Globus pallidus (tissue), 1 donor: ENCODE results near the gene SEC14L2.
A peak's percentile ranks its signal among the peaks of the same experiment; 100 is the strongest.

Source experiments
- DNase-seq: peaks from one replicate; pipeline ENCODE4 v3.0.0-alpha.2; 2015; ENCODE audit warnings: low spot score

SEC14L2 gene

DNA sequence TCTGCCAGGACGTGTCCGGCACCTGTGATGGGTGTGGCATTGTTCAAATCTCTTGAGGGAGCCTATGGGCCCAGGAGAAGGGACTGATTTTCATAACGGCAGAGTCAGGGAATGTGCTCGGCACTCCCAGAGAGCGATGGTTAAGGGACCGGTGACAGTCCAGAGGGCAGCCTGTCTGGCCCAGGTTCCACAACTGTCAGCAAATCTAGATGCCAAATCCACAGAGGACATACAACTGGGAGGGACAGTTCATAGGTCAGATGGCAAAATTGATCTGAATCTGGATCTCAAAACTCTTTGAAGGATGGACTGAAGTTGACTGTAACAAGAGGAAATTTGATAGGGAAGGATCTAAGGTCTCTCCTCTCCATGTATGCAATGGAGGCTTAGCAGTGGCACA is 7.5 kb downstream of the SEC14L2 start:
- DNase-seq, result no peak

DNA sequence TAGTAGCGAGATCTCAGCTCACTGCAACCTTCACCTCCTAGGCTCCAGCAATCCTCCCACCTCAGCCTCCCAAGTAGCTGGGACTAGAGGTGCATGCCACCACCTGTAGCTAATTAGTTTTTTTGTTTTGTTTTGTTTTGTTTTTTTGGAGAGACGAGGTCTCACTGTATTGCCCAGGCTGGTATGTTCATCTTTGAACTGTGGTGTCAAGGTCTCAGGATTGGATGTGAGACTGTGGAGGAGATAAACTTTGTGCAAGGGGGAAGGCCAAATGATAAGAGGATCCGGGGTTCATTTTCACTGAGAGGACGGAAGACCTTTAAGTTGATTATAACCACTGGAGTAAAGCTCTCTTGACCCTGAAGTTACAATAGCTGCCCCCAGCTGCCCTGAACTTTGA is 8.9 kb downstream of the SEC14L2 start:
- DNase-seq, result no peak

DNA sequence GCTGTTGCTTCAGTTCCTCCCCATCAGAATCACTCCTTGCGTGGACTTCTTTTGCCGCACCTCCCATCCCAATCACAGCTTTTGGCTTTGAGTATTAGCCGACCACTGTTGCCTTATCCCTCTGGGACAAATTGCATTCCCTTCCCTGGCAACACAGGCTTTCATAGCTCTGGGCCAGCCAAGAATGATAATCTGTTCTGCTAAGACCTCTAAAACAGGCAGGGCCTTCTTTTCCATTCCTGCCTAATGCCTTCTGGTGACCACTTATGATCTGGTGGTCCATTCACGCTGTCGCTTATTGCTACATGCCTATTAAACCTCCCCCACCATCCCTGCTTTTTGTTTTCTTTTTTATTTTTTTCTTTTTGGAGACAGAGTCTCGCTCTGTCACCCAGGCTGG is 9.6 kb downstream of the SEC14L2 start:
- DNase-seq, result no peak

DNA sequence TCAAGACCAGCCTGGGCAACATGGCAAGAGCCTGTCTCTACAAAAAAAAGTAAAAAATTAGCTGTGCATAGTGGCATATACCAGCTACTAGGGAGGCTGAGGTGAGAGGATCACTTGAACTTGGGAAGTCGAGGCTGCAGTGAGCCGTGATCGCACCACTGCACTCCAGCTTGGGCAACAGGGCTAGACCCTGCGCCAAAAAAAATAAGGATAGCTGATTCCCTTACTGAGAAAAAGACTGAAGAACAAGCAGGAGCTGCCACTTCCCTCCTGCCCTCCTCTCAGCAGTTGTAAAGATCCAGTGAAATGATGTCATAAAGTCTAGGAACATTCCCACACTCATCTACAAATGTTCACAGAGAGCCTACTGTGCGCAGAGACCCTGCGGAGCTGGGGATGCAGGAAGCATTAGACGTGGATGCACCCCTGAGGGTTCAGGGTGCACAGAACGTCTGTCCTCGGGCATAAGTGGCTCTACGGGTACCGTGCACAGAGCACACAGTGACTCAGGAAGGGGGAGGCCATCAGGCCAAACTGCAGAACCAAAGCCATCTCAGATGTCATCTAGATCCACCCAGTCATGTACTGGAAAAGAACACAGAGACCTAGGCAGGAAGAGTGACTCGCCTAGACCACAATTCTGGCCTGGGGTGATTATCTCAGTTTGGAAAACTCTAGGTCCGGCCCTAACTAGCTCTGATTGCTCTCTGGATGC is 11.7 kb downstream of the SEC14L2 start:
- no peak for DNase-seq

DNA sequence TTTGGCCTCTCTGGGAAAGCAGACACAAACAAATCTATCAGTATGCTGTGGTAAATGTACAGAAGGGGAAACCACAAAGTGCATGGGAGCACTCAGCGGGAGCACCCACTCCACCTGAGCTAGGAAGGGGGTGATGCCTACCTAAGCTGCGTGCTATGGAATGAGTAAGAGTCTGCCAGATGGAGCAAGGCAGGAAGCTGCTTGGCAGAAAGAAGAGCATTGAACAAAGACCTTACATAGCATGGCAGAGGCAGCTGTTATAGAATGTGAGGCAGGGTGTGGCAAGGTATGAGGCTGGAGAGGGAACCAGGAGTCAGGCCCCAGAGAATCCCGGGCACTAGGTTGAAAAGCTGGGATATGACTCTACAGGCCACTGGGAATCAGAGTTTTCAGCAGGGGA is 15.0 kb downstream of the SEC14L2 start:
- DNase-seq, result no peak

DNA sequence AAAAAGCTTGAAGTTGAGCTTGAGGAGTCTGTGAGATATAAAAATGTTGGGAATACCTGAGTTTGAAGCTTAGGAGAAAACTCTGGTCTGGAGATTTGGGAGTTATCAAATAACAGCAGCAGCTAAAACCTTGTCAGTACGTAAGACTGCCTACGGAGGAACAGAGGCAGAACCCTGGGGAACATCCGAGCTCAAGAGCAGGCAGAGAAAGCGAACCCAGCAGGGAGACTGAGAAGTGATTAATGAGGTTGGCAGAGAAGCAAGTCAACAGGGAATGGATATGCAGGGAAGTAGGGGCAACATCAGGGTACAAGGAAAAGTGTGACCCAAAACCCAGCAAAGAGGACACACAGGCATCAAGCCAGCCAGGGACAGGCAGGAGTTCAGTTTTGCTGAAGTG is 16.2 kb downstream of the SEC14L2 start:
- DNase-seq, result no peak

DNA sequence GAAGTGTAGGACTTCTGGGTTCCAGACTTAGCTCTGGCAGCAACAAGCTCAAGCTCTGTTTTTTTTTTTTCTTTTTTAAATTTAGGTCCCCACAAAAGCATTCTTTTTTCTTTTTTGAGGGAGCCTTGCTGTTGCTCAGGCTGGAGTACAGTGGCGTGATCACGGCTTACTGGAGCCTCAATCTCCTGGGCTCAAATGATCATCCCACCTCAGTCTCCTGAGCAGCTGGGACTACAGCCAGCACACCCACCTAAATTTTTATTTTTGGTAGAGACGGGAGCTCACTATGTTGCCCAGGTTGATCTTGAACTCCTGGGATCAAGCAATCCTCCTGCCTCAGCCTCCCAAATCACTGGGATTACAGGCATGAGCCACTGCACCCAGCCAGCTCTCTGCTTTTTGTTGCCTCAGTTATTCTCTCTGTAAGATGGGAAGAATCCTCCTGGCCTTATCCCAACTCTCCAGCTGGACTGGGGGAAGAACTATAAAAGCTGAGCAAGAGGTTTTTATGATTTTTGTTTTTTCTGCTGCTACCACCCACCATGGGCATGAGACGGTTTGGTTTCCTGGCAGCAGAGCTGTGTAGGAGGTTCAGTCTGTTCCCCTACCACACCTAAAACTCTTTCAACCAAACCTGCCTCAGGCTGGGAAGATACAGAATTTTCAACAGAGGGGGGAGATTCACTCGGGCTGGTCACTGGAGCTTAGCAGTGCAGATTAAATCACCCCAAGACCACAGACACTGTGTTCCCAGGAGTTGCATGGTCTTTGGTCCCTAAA is 17.1 kb downstream of the SEC14L2 start:
- no peak for DNase-seq

DNA sequence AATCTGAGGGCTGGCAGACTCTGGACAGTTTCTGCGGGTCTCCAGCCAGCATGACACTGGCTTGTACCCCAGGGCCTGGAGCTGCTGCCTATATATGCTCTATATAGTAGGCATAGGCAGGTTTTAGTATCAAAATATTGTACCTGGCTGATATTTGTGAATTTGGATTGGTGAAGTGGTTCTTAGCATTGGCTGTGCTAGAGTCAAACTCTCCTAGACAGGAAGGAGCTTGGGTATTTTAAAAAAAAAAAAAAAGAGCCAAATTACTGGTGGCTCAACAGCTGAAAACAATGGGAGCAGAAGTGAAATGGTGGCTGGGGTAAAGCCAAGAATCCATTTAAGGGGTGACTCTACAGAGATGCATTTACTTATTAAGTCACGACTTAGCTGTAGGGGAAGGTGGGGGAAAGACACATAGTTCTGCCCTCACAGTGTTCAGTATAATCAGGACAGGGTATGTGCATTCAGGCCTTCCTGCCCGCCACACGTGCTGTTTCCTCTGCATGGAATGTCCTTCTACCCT is 17.8 kb downstream of the SEC14L2 start:
- no peak for DNase-seq

DNA sequence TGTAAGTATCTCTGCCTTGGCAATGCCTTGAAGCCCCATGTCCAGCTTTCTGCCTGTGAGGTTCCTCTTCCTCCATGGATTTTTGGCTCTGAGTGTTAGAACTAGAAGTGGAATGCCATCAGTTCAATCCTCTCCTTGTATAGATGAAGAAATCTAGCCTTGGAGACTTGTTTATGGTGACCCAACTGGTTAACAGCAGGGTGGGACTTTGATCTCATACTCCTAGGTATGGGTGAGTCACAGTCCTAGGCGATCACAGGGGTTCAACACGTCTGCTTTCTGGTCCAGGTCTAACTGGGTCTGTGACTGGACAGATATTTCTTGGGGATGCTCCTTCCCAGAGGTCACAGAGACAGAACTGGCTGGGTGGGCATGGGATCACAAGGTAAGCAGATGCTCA is 19.6 kb downstream of the SEC14L2 start:
- DNase-seq, result no peak

DNA sequence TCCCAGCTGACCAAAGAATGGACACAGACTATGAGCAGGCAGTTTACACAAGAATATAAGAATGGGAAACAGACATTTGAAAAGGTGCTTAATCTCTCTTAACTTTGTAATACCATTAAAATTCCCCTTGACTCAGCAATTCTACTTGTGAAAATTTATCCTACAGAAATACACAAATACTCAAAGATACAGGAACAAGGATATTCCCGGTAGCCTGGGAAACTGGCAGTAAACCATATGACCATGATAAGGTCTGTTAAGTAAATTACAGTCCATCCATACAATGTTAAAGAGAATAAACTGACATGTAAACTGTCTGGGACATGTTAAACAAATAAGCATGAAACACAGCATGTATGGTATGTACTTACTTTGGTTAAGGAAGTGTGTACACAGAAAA is 20.0 kb downstream of the SEC14L2 start:
- no peak for DNase-seq

DNA sequence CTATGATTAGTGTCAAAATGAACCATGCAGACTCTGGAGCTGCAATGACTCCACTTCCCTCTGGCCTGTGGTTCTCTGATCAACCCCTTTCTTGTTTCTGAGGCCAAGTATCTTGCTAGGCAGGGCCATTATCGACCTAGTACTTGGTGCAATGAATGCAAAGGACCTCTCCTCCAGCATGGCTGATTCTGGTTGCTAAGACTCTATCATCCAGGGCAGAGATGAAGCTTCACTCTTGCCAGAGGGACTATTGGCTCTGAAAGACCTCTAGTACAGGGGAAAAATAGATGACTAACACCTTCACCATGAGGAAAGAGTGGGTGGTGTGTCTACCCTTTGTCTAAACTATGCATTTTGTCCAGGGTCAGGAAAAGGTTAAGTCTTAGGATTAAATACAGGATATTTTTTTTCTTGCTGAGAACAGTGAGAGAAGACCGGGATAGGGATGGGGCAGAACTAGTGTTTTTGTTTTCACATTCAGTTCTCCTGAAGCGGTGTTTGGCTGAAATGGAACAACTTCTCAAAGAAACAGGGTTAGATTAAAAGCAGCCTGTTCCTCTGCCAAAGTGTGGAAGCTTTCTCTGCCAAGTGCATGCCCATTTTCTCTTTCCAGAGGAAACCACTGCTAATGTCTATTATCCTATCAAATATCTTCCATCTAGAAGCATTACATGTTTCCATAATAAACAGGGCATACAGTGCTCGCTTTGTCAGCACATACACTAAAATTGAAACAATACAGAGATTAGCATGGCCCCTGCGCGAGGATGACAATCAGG is 23.7 kb downstream of the SEC14L2 start:
- no peak for DNase-seq

DNA sequence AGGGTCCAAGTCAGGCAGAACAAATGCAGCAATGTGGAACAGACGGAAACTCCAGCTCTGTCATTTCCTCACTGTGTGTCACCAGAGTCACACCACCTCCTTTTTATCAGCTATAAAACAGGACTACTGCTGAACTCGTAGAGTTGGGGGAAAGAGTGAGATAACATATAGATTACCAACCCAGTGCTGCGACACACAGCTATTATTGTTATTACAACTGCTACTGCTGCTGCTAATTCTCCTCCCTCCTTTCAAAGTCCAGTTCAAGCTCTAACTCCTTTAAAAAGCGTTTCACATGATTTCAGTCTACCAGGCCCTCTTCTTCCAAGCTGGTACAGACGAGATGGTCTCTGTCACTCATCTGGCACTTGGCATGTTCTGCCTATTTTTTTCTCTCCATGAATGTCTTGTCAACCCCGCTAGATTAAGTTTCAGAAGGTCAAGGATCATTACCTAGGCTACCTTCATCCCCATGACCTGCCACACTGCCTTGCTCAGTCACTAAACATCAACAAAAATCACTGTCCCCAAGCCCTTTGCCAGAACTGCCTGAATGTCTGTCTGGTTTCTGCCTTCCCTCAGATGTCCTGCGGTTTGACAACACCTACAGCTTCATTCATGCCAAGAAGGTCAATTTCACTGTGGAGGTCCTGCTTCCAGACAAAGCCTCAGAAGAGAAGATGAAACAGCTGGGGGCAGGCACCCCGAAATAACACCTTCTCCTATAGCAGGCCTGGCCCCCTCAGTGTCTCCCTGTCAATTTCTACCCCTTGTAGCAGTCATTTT is 25.1 kb downstream of the SEC14L2 start:
- DNase-seq, result no peak

DNA sequence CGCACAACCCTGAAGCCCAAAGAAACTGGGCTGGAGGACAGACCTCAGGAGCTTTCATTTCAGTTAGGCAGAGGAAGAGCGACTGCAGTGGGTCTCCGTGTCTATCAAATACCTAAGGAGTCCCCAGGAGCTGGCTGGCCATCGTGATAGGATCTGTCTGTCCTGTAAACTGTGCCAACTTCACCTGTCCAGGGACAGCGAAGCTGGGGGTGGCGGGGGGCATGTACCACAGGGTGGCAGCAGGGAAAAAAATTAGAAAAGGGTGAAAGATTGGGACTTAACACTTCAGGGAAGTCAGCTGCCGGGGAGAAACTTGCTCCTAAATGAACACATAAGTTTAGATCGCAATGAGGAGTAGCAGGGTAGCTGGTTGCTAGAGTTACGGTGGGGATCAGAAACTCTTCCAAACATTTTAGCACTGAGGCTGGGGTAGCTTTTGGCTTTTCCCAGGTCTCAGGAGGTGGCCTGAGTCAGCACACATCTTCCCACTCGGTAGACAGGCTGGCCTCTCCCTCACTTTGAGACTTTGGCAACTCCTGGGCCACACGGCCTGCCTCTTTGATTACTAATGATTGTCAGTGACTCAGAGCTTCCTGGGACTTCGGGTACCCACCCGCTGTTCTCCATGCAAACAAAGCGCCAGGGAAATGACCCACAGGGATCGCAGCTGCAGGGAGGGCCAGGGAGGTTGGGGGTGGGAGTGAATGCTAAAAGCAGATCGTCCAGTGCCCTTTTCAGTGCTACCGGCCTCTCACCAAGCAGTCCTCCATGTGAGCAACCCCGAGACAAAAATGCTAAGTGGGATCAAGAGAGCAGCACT is 25.9 kb downstream of the SEC14L2 start:
- DNase-seq, result peak; percentile 61

DNA sequence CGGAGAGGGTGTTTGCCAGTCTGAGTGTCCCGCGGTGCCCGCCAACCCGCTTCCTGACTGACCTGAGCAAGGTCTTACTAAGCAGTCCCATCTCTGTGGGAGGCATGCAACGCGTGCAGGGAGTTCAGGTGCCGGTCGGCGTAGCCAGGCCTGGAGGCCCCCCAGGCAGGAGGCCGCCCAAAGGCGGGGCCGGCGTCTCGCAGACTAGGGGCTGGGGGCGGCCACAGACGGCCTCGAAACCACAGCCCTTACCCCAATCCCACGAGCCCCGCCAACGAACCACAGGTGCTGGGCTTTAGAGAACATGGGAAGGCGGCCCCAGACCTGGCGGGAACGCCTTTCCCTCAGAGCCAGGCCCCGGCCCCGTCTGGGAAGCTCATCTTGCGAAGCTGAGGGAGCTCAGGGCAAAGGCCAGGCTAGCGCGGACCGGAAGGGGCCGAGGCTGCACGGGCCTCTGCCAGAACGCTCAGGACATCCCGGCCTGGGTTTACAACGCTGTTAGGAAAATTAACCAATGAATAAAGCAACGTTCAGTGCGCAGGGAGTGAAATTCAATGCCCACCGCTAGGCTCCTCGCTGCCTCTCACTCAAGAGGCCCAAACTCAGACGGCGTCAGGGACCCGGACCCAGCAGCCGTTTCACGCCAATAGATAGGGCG is 26.6 kb downstream of the SEC14L2 start:
- DNase-seq, result peak; percentile 59

DNA sequence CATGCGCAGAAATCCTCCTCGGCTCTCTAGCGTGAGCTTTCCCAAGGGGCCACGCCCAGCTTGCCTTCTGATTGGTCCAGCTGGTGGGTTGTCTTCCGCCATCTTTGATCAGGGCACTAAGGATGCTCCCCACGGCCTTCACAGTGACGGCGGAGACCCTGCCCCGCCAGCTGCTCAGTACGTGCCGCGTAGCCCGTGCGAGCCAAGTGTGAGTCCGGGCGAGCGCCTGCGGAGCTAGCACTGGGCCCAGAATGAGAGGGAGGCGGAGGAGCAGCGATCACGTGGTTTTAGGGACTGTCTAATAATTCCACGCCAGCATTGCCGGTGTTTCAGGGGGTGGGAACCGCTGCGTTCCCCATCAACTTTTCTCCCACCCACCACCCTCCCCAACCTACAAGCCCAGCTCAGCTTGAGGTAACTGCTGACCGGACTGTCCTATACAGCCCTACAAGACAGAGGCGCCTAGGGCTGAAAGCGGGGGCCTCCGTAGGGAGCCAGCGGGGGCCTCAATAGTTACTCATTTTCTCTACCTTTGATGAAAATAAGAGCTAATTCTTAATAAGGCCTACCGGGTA is 27.2 kb downstream of the SEC14L2 start:
- DNase-seq, result peak; percentile 100

DNA sequence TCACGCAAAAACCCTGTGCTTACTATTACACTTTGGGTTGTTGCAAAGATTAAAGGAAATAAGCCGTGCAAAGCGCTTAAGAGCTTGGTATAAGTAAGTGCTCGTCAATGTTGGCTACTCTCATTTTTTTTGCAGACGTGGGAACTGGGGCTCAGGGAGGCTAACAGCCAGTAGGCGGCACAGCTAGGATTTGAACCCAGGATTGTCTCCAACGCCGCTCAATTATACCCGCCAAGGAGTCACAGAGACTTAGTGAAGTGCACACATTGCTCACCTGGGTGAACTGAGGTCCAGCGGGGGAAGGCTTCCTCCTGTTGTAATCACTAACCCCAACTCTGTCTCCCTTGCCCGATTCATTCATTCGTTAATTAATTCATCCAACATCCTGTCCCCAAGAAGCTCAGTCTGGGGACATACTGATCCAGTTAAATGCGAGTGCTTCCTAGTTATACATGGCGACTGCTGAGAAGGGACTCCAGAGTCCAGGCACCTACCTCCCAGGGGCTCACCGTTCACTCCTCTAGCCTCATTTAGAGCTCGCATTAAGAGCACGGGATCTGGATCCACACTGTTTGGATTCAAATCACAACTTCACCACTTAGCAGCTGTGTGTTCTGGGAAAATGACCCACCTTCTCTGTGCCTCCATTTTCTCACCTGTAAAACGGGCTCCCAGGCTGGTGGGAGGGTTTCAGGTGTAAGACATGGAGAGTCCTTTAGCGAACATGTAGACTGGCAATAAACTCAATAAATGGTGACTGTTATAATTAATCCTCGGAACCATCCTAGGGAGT is 27.9 kb downstream of the SEC14L2 start:
- no peak for DNase-seq

DNA sequence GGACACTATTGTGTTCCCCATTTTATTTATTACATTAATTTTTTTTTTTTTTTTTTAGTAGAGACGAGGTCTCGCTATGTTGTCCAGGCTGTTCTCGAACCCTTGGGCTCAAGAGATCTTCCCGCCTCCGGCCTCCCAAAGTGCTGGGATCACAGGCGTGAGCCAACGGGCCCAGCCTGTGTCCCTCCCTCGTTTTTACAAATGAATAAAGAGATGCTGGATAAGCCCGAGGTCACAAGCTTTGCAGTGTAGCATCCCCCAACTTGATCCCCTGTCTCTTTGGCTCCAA is 28.5 kb downstream of the SEC14L2 start:
- DNase-seq, result no peak

DNA sequence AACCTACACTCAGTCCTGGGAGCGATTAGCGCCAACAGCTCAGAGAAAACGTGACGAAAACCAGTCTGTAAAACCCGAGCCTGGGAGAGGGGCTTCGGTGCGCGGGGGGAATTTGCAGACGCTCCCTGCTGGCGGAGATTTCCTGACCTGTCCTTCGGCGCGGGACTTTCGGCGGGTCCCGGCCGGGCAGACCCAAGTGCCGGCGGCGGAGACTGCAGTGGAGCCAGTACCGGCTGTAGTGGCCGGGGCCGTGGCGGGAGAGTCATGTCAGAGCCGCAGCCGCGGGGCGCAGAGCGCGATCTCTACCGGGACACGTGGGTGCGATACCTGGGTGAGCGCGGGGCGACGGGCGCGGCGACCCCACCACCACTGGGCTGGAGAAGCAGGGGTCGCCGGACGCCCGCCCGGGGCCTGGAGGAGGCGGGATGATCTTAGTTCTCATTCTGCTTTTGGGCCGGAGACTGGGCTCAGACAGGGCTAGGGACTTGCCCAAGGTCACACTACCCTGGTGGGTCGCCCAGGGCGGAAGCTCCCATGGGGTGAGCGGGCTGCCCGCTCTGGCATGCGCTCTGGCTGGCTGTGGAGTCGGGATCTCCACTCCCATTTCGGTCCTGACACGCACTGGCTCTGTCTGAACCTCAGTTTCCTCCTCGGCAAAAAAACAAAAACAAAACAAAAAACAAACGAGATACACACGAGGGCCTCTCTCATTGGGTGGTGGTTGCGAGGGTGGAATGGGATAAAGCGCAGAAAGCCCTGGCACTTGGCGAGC is 29.0 kb downstream of the SEC14L2 start, which contains the start of gene MTFP1:
MTFP1 (plus strand) TSS at position 153 of the 772 bp plus-strand sequence; CDS start at position 265, 112 bp downstream.
- DNase-seq, result no peak
